IMR-90 (cell line): ENCODE measurements around the gene MVP. TPM values are rescaled to one million over a fixed set of nuclear protein-coding genes. Genes with fewer than 3 reads are reported as not detected.

Experiments used
- ATAC-seq: fragments of 200-7000 bp; cut with Tn5 transposase; 2 replicates; pipeline ENCODE4 v1.9.1; 2020; ENCODE audit warnings: low read depth, mild to moderate bottlenecking, moderate library complexity
- BruUV-seq: library from RNA; stranded (reverse); fragments of 400-500 nt; replicated peaks from 2 replicates; lab custom pipeline; 2021; lab: Mats Ljungman, UMichigan
- CTCF ChIA-PET: fragments of 300-600 bp; formaldehyde crosslinking; extraction: SDS; loops from one replicate; lab custom pipeline; 2021; ENCODE audit warnings: antibody characterized with exemption; lab: Yijun Ruan, JAX
- POLR2A ChIA-PET: fragments of 300-600 bp; sonication (Branson Sonifier 250); formaldehyde crosslinking; loops from one replicate; lab custom pipeline; 2022; ENCODE audit warnings: antibody characterized with exemption; ENCODE audit not compliant: unreplicated experiment; lab: Charles Lee
- DNase-seq: peaks from one replicate; pipeline ENCODE4 v3.0.0; 2013
- H2AFZ ChIP-seq: replicated peaks from 2 replicates; pipeline ENCODE3; 2013; ENCODE audit warnings: low read length, mild to moderate bottlenecking; ENCODE audit not compliant: poor library complexity
- H2AK5ac ChIP-seq: 2 replicates; pipeline ENCODE4 v1.6.1; 2013; ENCODE audit warnings: low read depth, low read length, inconsistent platforms
- H2AK9ac ChIP-seq: replicated peaks from 2 replicates; pipeline ENCODE3; 2013; ENCODE audit warnings: mild to moderate bottlenecking, low read depth, low read length, moderate library complexity; ENCODE audit not compliant: poor library complexity
- H2BK120ac ChIP-seq: 2 replicates; pipeline ENCODE4 v1.6.1; 2013; ENCODE audit warnings: low read depth, low read length, inconsistent platforms
- H2BK15ac ChIP-seq: 3 replicates; pipeline ENCODE4 v1.6.1; 2013; ENCODE audit warnings: low read depth, low read length, inconsistent platforms
- H2BK20ac ChIP-seq: 2 replicates; pipeline ENCODE4 v1.6.1; 2013; ENCODE audit warnings: low read depth, mild to moderate bottlenecking, inconsistent platforms, low read length, moderate library complexity
- H2BK5ac ChIP-seq: 2 replicates; pipeline ENCODE4 v1.6.1; 2013; ENCODE audit warnings: mild to moderate bottlenecking, low read depth, low read length, inconsistent platforms; ENCODE audit not compliant: poor library complexity, severe bottlenecking
- H3K14ac ChIP-seq: replicated peaks from 2 replicates; pipeline ENCODE4 v1.6.1; 2013; ENCODE audit warnings: low read depth, low read length, inconsistent platforms
- H3K18ac ChIP-seq: 2 replicates; pipeline ENCODE4 v1.6.1; 2013; ENCODE audit warnings: low read depth, low read length, control low read depth
- H3K23ac ChIP-seq: 2 replicates; pipeline ENCODE4 v1.6.1; 2013; ENCODE audit warnings: low read depth, low read length, inconsistent platforms
- H3K27ac ChIP-seq: 2 replicates; pipeline ENCODE4 v1.5.1; 2013; ENCODE audit warnings: mild to moderate bottlenecking, control low read depth, low read length; ENCODE audit not compliant: insufficient read depth
- H3K27me3 ChIP-seq: 2 replicates; pipeline ENCODE4 v1.6.1; 2013; ENCODE audit warnings: low read length; ENCODE audit not compliant: control insufficient read depth, insufficient read depth
- H3K36me3 ChIP-seq: 2 replicates; pipeline ENCODE4 v1.6.1; 2013; ENCODE audit warnings: low read length, mixed read lengths; ENCODE audit not compliant: control insufficient read depth, insufficient read depth
- H3K4ac ChIP-seq: 2 replicates; pipeline ENCODE4 v1.6.1; 2013; ENCODE audit warnings: low read depth, low read length, inconsistent platforms
- H3K4me1 ChIP-seq: 2 replicates; pipeline ENCODE4 v1.6.1; 2013; ENCODE audit warnings: low read length, mixed read lengths; ENCODE audit not compliant: control insufficient read depth, insufficient read depth
- H3K4me2 ChIP-seq: 2 replicates; pipeline ENCODE4 v1.6.1; 2013; ENCODE audit warnings: low read depth, mild to moderate bottlenecking, control low read depth, low read length, moderate library complexity
- H3K4me3 ChIP-seq: 2 replicates; pipeline ENCODE4 v1.5.1; 2013; ENCODE audit warnings: low read depth, mild to moderate bottlenecking, control low read depth, low read length, moderate library complexity; ENCODE audit not compliant: insufficient read depth
- H3K56ac ChIP-seq: 2 replicates; pipeline ENCODE4 v1.6.1; 2013; ENCODE audit warnings: low read length, inconsistent platforms; ENCODE audit not compliant: insufficient read depth; ENCODE audit errors: extremely low read depth
- H3K79me1 ChIP-seq, 2 experiments: 2 replicates each; pipeline ENCODE4 v1.6.1; 2013; ENCODE audit warnings: low read length in 2 of 2, inconsistent platforms in 1 of 2, low read depth in 1 of 2
- H3K9ac ChIP-seq: 2 replicates; pipeline ENCODE4 v1.6.1; 2013; ENCODE audit warnings: low read depth, low read length, control low read depth
- H3K9me1 ChIP-seq: 2 replicates; pipeline ENCODE4 v1.6.1; 2013; ENCODE audit warnings: low read length, inconsistent platforms; ENCODE audit not compliant: insufficient read depth
- H3K9me3 ChIP-seq: 2 replicates; pipeline ENCODE4 v1.6.1; 2013; ENCODE audit warnings: low read length; ENCODE audit not compliant: control insufficient read depth, insufficient read depth
- H4K20me1 ChIP-seq: 2 replicates; pipeline ENCODE4 v1.6.1; 2013; ENCODE audit warnings: low read length, inconsistent platforms; ENCODE audit not compliant: insufficient read depth
- H4K5ac ChIP-seq: 2 replicates; pipeline ENCODE4 v1.6.1; 2013; ENCODE audit warnings: mild to moderate bottlenecking, low read depth, low read length, control low read depth
- H4K8ac ChIP-seq, 2 experiments: 2 replicates each; pipeline ENCODE4 v1.6.1; 2013; ENCODE audit warnings: low read depth in 2 of 2, low read length in 2 of 2, control low read depth in 1 of 2, inconsistent platforms in 1 of 2
- H4K91ac ChIP-seq: 2 replicates; pipeline ENCODE4 v1.6.1; 2013; ENCODE audit warnings: low read depth, low read length, inconsistent platforms; ENCODE audit not compliant: insufficient read depth
- BHLHE40 ChIP-seq: fragments of 150-350 bp; IDR thresholded peaks from 2 replicates; pipeline ENCODE4 v1.6.1; 2016; ENCODE audit warnings: mild to moderate bottlenecking, low read depth, low read length
- CEBPB ChIP-seq: IDR thresholded peaks from 2 replicates; pipeline ENCODE4 v1.6.1; 2012; ENCODE audit warnings: low read depth, low read length, improper control_type of control experiment
- CHD1 ChIP-seq: IDR thresholded peaks from 2 replicates; pipeline ENCODE4 v1.6.1; 2012; ENCODE audit warnings: low read depth, low read length, improper control_type of control experiment
- MAZ ChIP-seq: IDR thresholded peaks from 2 replicates; pipeline ENCODE4 v1.6.1; 2012; ENCODE audit warnings: low read depth, mild to moderate bottlenecking, low read length, improper control_type of control experiment, moderate library complexity, borderline replicate concordance
- MXI1 ChIP-seq: IDR thresholded peaks from 2 replicates; pipeline ENCODE4 v1.6.1; 2012; ENCODE audit warnings: low read depth, mild to moderate bottlenecking, low read length, moderate library complexity, borderline replicate concordance
- NFE2L2 ChIP-seq: fragments of 150-350 bp; IDR thresholded peaks from 2 replicates; pipeline ENCODE4 v1.6.1; 2016; ENCODE audit warnings: low read depth, mild to moderate bottlenecking, low read length
- RCOR1 ChIP-seq: IDR thresholded peaks from 2 replicates; pipeline ENCODE4 v1.6.1; 2012; ENCODE audit warnings: mild to moderate bottlenecking, low read length, improper control_type of control experiment; ENCODE audit not compliant: insufficient replicate concordance
- RFX5 ChIP-seq: IDR thresholded peaks from 2 replicates; pipeline ENCODE4 v1.8.0; 2012; ENCODE audit warnings: low read depth, mild to moderate bottlenecking, low read length, moderate library complexity
- SMC3 ChIP-seq: fragments of 150-350 bp; IDR thresholded peaks from 2 replicates; pipeline ENCODE4 v1.6.1; 2016; ENCODE audit warnings: low read depth, mild to moderate bottlenecking, antibody characterized with exemption, low read length, moderate library complexity
- USF2 ChIP-seq: fragments of 150-350 bp; IDR thresholded peaks from 2 replicates; pipeline ENCODE4 v1.6.1; 2017; ENCODE audit warnings: mild to moderate bottlenecking, antibody characterized with exemption, low read length, low read depth
- WGBS, 2 experiments: methylation state at CpG; one replicate each; pipeline versions ENCODE4 v1.1.5 to v1.1.7; 2013; ENCODE audit warnings: missing lambda C conversion rate in 2 of 2; ENCODE audit not compliant: insufficient read length in 1 of 2; ENCODE audit errors: extremely low coverage in 2 of 2; 5-methylcytosine and 5-hydroxymethylcytosine counted together
- dilution Hi-C: fragments of 300-500 bp; cut with HindIII; formaldehyde crosslinking; loops from one replicate; pipeline ENCODE4 v1.14.3; 2018; ENCODE audit warnings: low sequenced_read_pairs; ENCODE audit not compliant: unreplicated experiment
- in situ Hi-C: fragments of 300-500 bp; cut with MboI; formaldehyde crosslinking; loops from 3 replicates; pipeline ENCODE4 v1.14.3; 2019; ENCODE audit warnings: low sequenced_read_pairs, inconsistent platforms, mixed read lengths
- intact Hi-C: fragments of 100-400 bp; cut with micrococcal nuclease; formaldehyde crosslinking; loops from 2 replicates; pipeline ENCODE4 v1.10.0; 2022
- polyA plus RNA-seq, 3 experiments: library from polyadenylated mRNA; depleted of rRNA; stranded (reverse); fragments of >200 nt; gene quantifications; 2 replicates each; pipeline ENCODE4 v1.2.3, GENCODE V29; 2012; ENCODE audit warnings: low replicate concordance in 1 of 3
- total RNA-seq: library from RNA; depleted of rRNA; stranded (reverse); fragments of >200 nt; gene quantifications from 2 replicates; pipeline ENCODE4 v1.2.3, GENCODE V29; 2012

The MVP gene
- total and polyA plus RNA-seq, 2 of the 4 experiments (the other 2 are of a cell fraction) = 204 to 319 TPM

- H3K4ac ChIP-seq = no peak overlapping the region
- POLR2A ChIA-PET = no interaction called here
- no peak overlapping the region for H4K91ac ChIP-seq
- no peak overlapping the region for H2AK5ac ChIP-seq
- H3K9me3 ChIP-seq = no peaks in the 10 kb centered on the region
- peaks cover 80% of the 10 kb centered on the region for H3K36me3 ChIP-seq
- H2AFZ ChIP-seq = no peak overlapping the region
- no peak overlapping the region for H2BK120ac ChIP-seq
- dilution Hi-C loops (no loop called here), in situ Hi-C loops (no loop called here), intact Hi-C loops (no loop called here)
- H2BK5ac ChIP-seq = no peak overlapping the region
- H3K27me3 ChIP-seq = no peaks in the 10 kb centered on the region
- TF ChIP-seq MAZ = no peak
- no peak for TF ChIP-seq NFE2L2
- TF ChIP-seq CHD1 = no peak
- no peak for TF ChIP-seq USF2
- no peak for TF ChIP-seq CEBPB
- no peak for TF ChIP-seq RFX5
- TF ChIP-seq SMC3 = no peak
- TF ChIP-seq BHLHE40 = no peak
- TF ChIP-seq MXI1 = no peak
- no peak for TF ChIP-seq RCOR1
- ATAC-seq (no peak), DNase-seq (no peak)
- no peak overlapping the region for H3K27ac ChIP-seq
- H3K18ac ChIP-seq = no peak overlapping the region
- H3K4me2 ChIP-seq = no peak overlapping the region
- no peaks in the 10 kb centered on the region; the same call in 1 of the 2 replicates for H4K20me1 ChIP-seq
- no peak overlapping the region for H3K56ac ChIP-seq
- no peak overlapping the region for H3K14ac ChIP-seq
- no peak overlapping the region for H2AK9ac ChIP-seq
- no peak overlapping the region for H3K4me3 ChIP-seq
- WGBS, 2 experiments = 86% methylated on average over 16 of the region's 23 CpGs; no CpG with 5 or more reads in 1 of the 2 experiments
- no peak overlapping the region for H2BK20ac ChIP-seq
- no TSS peak for BruUV-seq
- no peaks in the 10 kb centered on the region; the same call in none of the 2 replicates for H3K4me1 ChIP-seq
- CTCF ChIA-PET = no interaction called here
- H4K8ac ChIP-seq = no peak overlapping the region
- H3K9ac ChIP-seq = no peak overlapping the region
- no peak overlapping the region for H2BK15ac ChIP-seq
- no peak overlapping the region for H4K5ac ChIP-seq
- no peak overlapping the region for H3K23ac ChIP-seq
- H3K9me1 ChIP-seq = no peaks in the 10 kb centered on the region
- peaks cover 0 to 41% of the 10 kb centered on the region in 2 experiments; a peak in 1 of 4 replicates for H3K79me1 ChIP-seq
Observed at GRCh38 chr16:29841631-29842030, 21.4 kb downstream of the MVP start.
